ENCODE data around the gene PPIB.

- TF ChIP-seq POLR2A (IDR thresholded peaks at IDR 0.05) (no peak), EP300 (IDR thresholded peaks at IDR 0.05) (no peak), POLR2AphosphoS5 (IDR thresholded peaks at IDR 0.05) (peak; percentile 26 to 96 (median 88))
- TF ChIP-seq, protein P1, sequence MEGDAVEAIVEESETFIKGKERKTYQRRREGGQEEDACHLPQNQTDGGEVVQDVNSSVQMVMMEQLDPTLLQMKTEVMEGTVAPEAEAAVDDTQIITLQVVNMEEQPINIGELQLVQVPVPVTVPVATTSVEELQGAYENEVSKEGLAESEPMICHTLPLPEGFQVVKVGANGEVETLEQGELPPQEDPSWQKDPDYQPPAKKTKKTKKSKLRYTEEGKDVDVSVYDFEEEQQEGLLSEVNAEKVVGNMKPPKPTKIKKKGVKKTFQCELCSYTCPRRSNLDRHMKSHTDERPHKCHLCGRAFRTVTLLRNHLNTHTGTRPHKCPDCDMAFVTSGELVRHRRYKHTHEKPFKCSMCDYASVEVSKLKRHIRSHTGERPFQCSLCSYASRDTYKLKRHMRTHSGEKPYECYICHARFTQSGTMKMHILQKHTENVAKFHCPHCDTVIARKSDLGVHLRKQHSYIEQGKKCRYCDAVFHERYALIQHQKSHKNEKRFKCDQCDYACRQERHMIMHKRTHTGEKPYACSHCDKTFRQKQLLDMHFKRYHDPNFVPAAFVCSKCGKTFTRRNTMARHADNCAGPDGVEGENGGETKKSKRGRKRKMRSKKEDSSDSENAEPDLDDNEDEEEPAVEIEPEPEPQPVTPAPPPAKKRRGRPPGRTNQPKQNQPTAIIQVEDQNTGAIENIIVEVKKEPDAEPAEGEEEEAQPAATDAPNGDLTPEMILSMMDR (IDR thresholded peaks at IDR 0.05) = peak in 4 of 7 experiments; percentile 15 to 57 (median 24)
These were observed at the start of gene PPIB for GRCh38 chr15:64162869-64163658.

Measured in stomach (tissue), 4 donors.